Ishikawa (cell line): ENCODE measurements around the gene PTPRN2.

ENCODE experiments used
- CEBPB ChIP-seq: IDR thresholded peaks from 2 replicates; pipeline ENCODE4 v1.6.1; 2012
- CREB1 ChIP-seq: IDR thresholded peaks from 2 replicates; pipeline ENCODE4 v1.6.1; 2012; ENCODE audit warnings: low read depth
- EP300 ChIP-seq: IDR thresholded peaks from 2 replicates; pipeline ENCODE4 v1.6.1; 2012; ENCODE audit warnings: borderline replicate concordance
- NFIC ChIP-seq: IDR thresholded peaks from 2 replicates; pipeline ENCODE4 v1.6.1; 2012
- YY1 ChIP-seq: IDR thresholded peaks from 2 replicates; pipeline ENCODE4 v1.6.1; 2012; ENCODE audit warnings: low read depth
- ZBTB7A ChIP-seq: IDR thresholded peaks from 2 replicates; pipeline ENCODE4 v1.6.1; 2012; ENCODE audit warnings: low read depth
- TF ChIP-seq, protein P1 (sequence below): IDR thresholded peaks from 2 replicates; pipeline ENCODE4 v1.6.1; 2012; ENCODE audit warnings: low read depth, mild to moderate bottlenecking
- TF ChIP-seq, protein P2 (sequence below): IDR thresholded peaks from 2 replicates; pipeline ENCODE4 v1.6.1; 2012

DNA sequence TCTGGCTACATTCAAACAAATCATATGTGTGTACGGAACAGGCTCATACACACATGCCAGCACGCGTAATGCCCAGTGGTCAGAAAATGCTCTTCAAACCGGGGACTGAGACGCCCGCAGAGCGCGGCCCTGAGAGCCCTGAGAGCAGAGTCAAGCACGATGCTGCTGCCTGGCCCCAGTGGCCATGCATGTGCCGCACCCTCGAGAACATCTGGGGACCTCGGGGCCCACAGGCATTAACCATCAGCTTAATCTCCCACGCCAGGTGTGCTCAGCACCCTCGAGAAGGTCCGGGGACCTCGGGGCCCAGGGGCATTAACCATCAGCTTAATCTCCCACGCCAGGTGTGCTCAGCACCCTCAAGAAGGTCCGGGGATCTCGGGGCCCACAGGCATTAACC, 163.1 kb downstream of the PTPRN2 start:
- TF ChIP-seq, protein P1, sequence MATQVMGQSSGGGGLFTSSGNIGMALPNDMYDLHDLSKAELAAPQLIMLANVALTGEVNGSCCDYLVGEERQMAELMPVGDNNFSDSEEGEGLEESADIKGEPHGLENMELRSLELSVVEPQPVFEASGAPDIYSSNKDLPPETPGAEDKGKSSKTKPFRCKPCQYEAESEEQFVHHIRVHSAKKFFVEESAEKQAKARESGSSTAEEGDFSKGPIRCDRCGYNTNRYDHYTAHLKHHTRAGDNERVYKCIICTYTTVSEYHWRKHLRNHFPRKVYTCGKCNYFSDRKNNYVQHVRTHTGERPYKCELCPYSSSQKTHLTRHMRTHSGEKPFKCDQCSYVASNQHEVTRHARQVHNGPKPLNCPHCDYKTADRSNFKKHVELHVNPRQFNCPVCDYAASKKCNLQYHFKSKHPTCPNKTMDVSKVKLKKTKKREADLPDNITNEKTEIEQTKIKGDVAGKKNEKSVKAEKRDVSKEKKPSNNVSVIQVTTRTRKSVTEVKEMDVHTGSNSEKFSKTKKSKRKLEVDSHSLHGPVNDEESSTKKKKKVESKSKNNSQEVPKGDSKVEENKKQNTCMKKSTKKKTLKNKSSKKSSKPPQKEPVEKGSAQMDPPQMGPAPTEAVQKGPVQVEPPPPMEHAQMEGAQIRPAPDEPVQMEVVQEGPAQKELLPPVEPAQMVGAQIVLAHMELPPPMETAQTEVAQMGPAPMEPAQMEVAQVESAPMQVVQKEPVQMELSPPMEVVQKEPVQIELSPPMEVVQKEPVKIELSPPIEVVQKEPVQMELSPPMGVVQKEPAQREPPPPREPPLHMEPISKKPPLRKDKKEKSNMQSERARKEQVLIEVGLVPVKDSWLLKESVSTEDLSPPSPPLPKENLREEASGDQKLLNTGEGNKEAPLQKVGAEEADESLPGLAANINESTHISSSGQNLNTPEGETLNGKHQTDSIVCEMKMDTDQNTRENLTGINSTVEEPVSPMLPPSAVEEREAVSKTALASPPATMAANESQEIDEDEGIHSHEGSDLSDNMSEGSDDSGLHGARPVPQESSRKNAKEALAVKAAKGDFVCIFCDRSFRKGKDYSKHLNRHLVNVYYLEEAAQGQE = no peak
- TF ChIP-seq ZBTB7A (no peak), YY1 (no peak), NFIC (no peak), CEBPB (no peak), EP300 (no peak), CREB1 (no peak)
- TF ChIP-seq, protein P2, sequence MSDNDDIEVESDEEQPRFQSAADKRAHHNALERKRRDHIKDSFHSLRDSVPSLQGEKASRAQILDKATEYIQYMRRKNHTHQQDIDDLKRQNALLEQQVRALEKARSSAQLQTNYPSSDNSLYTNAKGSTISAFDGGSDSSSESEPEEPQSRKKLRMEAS = no peak
